Effector memory CD4-positive, alpha-beta T cell (primary cell): Measurements from ENCODE around the gene NFIB.

Experiments
- DNase-seq, 3 donors: peaks; one replicate each; pipeline ENCODE4 v3.0.0-alpha.2; 2020
- H3K27ac ChIP-seq: 2 replicates; pipeline ENCODE4 v1.7.0; 2013; ENCODE audit warnings: mild to moderate bottlenecking, low read length, moderate library complexity; ENCODE audit not compliant: insufficient read depth, poor library complexity, severe bottlenecking
- H3K27me3 ChIP-seq: replicated peaks from 2 replicates; pipeline ENCODE4 v1.7.0; 2013; ENCODE audit warnings: mild to moderate bottlenecking, low read length; ENCODE audit not compliant: insufficient read depth, control insufficient read depth, poor library complexity, severe bottlenecking
- H3K36me3 ChIP-seq: 2 replicates; pipeline ENCODE4 v1.7.0; 2013; ENCODE audit warnings: mild to moderate bottlenecking, low read length, moderate library complexity; ENCODE audit not compliant: control insufficient read depth, insufficient read depth
- H3K4me1 ChIP-seq: 2 replicates; pipeline ENCODE4 v1.7.0; 2013; ENCODE audit warnings: low read length, mild to moderate bottlenecking; ENCODE audit not compliant: control insufficient read depth, insufficient read depth, poor library complexity, severe bottlenecking
- H3K4me3 ChIP-seq: 2 replicates; pipeline ENCODE4 v1.7.0; 2013; ENCODE audit warnings: low read length, low read depth, mild to moderate bottlenecking; ENCODE audit not compliant: insufficient read depth, poor library complexity, severe bottlenecking
- H3K9me3 ChIP-seq: 2 replicates; pipeline ENCODE4 v1.7.0; 2013; ENCODE audit warnings: mild to moderate bottlenecking, low read length, moderate library complexity; ENCODE audit not compliant: control insufficient read depth

Gene NFIB

DNA sequence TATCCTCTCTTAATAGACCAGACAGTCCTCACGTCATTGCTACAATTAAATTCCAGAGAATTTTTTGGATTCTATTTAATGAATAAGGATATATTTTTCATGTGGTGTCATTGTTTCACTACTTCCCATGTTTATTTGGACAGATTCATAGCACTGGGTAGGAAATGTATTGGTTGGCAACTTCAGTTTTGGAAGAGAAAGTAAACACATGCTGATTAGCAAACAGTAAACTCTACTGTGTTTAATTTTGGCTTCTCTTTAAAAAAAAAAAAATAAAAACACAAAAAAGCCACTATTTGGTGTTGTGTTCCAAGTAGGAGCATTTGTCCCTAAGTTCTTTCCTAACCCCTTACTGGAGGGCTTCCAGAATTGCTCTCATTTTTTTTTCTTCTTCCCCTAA is 77.3 kb downstream of the NFIB start:
- Histone ChIP-seq H3K27me3 (no peaks in the 10 kb centered on the region), H3K4me3 (no peak overlapping the region), H3K27ac (no peak overlapping the region), H3K36me3 (no peaks in the 10 kb centered on the region), H3K4me1 (no peaks in the 10 kb centered on the region), H3K9me3 (no peaks in the 10 kb centered on the region)
- DNase-seq: no peak

DNA sequence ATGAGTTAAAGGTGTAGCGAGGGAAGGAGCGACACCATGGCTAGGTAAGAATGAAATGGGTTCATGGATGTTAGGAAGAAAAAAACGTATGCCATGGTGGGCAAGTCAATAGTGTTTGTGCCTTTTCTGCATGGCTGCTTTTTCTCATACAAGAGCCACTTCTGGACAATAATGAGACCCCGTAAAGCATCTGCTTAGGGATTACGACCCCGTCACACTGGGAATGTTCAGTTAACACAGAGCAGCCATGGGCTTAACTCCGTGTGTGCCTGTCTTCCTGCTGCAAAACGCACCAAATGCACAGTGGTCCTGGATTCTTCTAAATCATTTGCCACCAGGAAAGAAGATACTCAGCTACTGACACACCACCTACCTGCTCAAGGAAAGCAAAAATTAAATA is 81.8 kb downstream of the NFIB start:
- DNase-seq: no peak
- Histone ChIP-seq H3K4me1 (no peaks in the 10 kb centered on the region), H3K9me3 (no peaks in the 10 kb centered on the region)

DNA sequence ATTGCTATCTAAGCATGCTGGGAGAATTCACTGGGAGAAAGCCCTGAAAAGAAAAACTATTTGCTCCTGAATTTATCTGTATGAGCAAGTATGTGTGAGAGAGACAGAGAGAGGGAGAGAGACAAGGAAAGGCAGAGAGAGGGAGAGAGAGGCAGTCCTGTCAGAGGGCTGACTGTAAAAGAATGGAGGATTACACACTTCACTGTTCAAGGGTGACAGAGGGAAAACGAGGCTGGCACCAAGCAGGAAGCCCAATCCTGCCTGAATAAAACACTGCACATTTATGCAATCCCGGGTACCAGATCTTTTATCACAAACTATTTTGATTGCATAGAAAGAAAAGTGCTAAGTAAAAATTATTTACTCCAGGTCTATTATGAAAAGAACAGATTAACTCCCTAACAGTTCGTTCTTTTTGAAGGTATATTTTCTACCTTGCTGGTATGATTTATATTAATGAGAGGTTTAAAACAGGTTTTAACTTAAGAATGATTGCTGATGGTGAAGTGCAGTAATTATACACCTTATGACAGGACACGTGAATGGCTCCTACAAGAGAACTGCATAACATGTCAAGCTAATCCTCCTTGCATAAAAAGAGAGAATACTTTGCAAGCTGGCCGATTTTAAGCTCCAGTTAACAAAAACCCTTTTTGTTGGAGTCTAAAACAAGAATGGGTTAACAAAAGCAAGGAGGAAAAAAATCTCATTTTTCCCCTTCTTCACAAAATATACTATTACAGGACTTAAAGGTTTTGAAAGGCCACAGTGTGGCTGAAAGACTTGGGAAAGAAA is 82.5 kb downstream of the NFIB start:
- no peak overlapping the region for H3K4me3 ChIP-seq
- DNase-seq: no peak
- no peaks in the 10 kb centered on the region for H3K9me3 ChIP-seq
- H3K27me3 ChIP-seq: no peaks in the 10 kb centered on the region
- H3K4me1 ChIP-seq: no peaks in the 10 kb centered on the region
- no peak overlapping the region for H3K27ac ChIP-seq
- H3K36me3 ChIP-seq: no peaks in the 10 kb centered on the region

More for the DNA sequence above, 81.8 kb downstream of the NFIB start:
- Histone ChIP-seq H3K27ac (no peak overlapping the region), H3K36me3 (no peaks in the 10 kb centered on the region), H3K27me3 (no peaks in the 10 kb centered on the region), H3K4me3 (no peak overlapping the region)

DNA sequence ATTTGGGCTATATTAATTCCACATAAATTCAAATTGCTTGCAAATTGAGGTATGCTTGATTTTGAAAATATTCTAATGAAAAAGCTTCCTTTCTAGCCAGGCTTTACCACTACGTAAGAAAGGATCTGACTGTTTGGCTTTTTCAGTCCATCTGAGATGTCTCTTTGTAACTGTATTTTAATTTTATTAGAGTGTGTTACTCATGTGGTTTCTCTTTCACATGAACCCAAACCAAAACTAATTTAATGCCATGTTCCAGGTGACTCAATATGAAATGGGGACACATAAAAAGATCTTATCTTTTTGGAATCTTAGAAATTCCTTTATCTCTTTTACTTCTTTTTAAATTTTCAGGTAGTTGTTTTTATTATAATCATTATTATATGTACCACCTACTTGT is 85.3 kb downstream of the NFIB start:
- Histone ChIP-seq H3K4me3 (no peak overlapping the region), H3K27ac (no peak overlapping the region), H3K4me1 (no peaks in the 10 kb centered on the region), H3K9me3 (no peaks in the 10 kb centered on the region), H3K27me3 (no peaks in the 10 kb centered on the region), H3K36me3 (no peaks in the 10 kb centered on the region)
- no peak for DNase-seq

DNA sequence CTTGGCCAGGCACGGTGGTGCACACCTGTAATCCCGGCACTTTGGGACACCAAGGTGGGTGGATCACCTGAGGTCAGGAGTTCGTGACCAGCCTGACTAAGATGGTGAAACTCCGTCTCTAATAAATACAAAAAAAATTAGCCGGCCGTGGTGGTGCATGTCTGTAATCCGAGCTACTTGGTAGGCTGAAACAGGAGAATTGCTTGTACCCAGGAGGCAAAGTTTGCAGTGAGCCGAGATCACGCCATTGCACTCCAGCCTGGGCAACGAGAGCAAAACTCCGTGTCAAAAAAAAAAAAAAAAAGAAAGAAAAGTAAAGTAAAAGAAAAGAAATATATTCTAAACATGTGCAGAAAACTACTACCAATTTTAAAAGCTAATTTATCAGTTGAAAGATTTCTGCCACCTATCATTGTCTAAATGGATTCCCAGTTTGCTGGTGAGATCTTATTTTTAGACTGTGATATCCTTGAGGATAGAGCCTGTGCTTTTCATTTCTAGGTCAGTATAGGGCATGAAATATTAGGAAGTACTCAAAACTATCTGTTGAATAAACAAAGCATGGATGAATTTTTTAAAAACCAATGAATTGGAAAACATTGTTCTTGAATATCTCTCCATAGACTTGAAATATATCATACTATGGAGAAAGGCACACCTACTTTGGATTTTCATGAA is 86.9 kb downstream of the NFIB start:
- H3K36me3 ChIP-seq: no peaks in the 10 kb centered on the region
- H3K27me3 ChIP-seq: no peaks in the 10 kb centered on the region
- no peak for DNase-seq
- H3K27ac ChIP-seq: no peak overlapping the region
- no peaks in the 10 kb centered on the region for H3K9me3 ChIP-seq
- H3K4me3 ChIP-seq: no peak overlapping the region
- H3K4me1 ChIP-seq: no peaks in the 10 kb centered on the region

DNA sequence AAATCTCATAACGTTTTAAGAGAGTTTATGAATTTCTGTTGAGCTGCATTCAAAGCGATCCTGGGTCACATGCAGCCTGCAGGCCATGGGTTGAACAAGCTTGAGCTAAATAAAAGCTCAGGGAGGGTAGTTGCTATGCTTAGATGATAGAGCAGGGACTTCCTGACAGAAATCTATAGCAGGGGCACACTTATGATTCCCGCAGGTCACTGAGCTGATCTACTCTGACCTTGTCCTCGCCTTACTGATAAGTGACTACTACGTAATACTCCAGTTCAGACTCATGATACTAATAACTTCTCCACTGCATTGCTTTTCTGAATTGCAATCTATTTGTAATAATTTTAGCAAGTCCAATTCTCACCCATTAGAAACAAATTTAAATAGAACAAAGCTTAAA is 90.9 kb downstream of the NFIB start:
- H3K9me3 ChIP-seq: no peaks in the 10 kb centered on the region
- H3K27me3 ChIP-seq: no peaks in the 10 kb centered on the region
- no peaks in the 10 kb centered on the region for H3K36me3 ChIP-seq
- no peaks in the 10 kb centered on the region for H3K4me1 ChIP-seq
- no peak overlapping the region for H3K4me3 ChIP-seq
- no peak overlapping the region for H3K27ac ChIP-seq
- DNase-seq: no peak

DNA sequence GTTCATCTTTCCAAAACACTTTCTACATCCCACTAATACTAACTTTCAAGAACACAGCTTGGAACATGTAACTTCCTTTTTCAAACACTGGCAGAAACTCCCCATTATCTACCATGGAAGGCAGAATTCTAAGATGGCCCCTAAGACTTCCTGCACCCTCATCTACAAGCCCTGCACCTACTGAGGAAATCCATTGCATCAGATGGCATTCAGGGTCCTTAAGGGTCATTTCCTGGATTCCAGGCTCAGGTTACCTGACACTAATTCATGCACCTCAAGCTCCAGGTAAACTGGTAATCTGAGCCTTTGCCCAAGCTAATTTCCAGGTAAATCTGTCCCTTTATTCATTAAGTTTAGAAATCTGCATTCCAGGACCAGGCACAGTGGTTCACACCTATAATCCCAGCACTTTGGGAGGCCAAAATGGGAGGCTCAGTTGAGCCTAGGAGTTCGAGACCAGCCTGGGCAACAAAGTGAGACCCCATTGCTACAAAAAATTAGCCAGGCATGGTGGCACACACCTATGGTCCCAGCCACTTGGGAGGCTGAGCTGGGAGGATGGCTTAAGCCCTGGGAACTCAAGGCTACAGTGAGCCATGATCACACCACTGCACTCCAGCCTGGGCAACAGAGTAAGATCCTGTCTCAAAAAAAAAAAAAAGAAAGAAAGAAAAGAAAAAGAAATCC is 91.6 kb downstream of the NFIB start:
- Histone ChIP-seq H3K9me3 (no peaks in the 10 kb centered on the region), H3K4me3 (no peak overlapping the region), H3K36me3 (no peaks in the 10 kb centered on the region), H3K27me3 (no peaks in the 10 kb centered on the region), H3K27ac (no peak overlapping the region), H3K4me1 (no peaks in the 10 kb centered on the region)
- no peak for DNase-seq

DNA sequence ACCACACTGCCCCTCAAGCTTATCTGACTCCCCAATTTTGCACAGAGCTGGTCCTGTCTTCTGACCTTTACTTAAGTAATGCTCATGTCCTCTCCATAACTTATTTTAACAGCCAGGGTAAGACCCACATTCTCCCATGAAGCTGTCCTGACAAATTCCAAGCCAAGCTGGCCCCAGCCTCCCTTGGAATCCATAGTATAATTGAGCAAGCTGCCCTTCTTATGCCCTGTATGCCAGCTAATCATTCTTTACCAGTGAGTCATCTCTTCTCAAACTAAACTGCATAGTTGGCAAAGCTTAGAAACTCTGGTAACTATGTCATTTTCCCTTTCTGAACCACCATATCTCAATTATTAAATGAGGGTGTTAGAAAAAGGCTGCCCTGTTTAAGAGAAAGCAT is 92.4 kb downstream of the NFIB start:
- DNase-seq: no peak

DNA sequence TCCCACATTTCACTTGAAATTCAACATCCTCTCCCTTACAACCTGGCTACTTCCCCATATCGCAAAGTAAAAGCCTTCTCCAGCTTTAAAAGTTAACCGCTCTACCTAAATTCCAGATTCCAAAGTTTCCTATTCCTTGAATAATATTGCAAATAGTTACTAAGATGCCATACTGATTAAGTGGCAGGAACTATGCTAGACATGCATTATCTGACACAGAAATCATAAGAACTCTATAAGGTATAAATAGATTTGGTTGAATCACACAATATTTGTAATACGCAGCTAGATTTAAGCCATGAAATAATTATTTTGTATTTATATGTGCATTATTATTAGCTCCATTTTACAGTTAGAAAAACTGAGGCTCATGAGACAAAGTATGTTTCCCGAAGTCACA is 92.8 kb downstream of the NFIB start:
- H3K27ac ChIP-seq: no peak overlapping the region
- H3K4me1 ChIP-seq: no peaks in the 10 kb centered on the region
- no peak for DNase-seq

More for the DNA sequence above, 92.4 kb downstream of the NFIB start:
- H3K27me3 ChIP-seq: no peaks in the 10 kb centered on the region
- H3K4me1 ChIP-seq: no peaks in the 10 kb centered on the region
- no peaks in the 10 kb centered on the region for H3K36me3 ChIP-seq
- no peaks in the 10 kb centered on the region for H3K9me3 ChIP-seq
- H3K4me3 ChIP-seq: no peak overlapping the region
- no peak overlapping the region for H3K27ac ChIP-seq

DNA sequence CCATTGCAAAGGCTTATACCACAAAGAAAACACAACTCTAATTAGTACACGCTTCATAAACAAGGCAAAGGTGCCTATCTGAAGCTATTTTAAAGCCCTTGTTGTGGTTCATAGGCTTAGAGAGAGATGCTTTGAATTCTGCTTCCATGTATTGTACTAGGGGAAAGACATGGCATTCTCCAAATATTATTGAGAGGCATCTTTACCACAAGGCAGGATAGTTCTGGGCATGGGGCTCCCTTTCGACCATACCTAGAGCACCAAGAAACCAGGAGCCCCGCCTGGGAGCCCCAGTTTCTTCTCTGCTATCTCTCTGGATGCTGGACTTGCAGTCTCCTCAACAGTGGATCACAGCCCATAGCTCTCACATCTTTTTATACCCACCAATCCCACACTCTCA is 93.7 kb downstream of the NFIB start:
- Histone ChIP-seq H3K27me3 (no peaks in the 10 kb centered on the region), H3K4me3 (no peak overlapping the region), H3K9me3 (no peaks in the 10 kb centered on the region), H3K36me3 (no peaks in the 10 kb centered on the region), H3K4me1 (no peaks in the 10 kb centered on the region), H3K27ac (no peak overlapping the region)
- DNase-seq: no peak

More for the DNA sequence above, 92.8 kb downstream of the NFIB start:
- Histone ChIP-seq H3K9me3 (no peaks in the 10 kb centered on the region), H3K4me3 (no peak overlapping the region), H3K36me3 (no peaks in the 10 kb centered on the region), H3K27me3 (no peaks in the 10 kb centered on the region)
